Measurements from ENCODE around the gene ZNF554.

ZNF554 gene

GRCh38 chr19:2819540-2820111 is at the start of gene ZNF554:
Gene ZNF554, plus strand, starts transcription at chr19:2819868. Its CDS starts 204 bp downstream, at chr19:2820072.
- peak; percentile 97 for DNase-seq (ENCODE audit: low read depth)
- peak within 1 kb of the TSS; percentile 76 for H3K4me3 ChIP-seq (replicated peaks; ENCODE audit: low read depth, low read length)
- TF ChIP-seq CTCF (IDR thresholded peaks at IDR 0.05; ENCODE audit: low read length, missing control alignments), result peak; percentile 91

- no peak overlapping the region for H3K4me3 ChIP-seq (replicated peaks; ENCODE audit: low read depth, low read length)
- peak; percentile 74 for DNase-seq (ENCODE audit: low read depth)
- TF ChIP-seq CTCF (IDR thresholded peaks at IDR 0.05; ENCODE audit: low read length, missing control alignments), result no peak
Measured at GRCh38 chr19:2770055-2771013, 49.3 kb upstream of the ZNF554 start.

GRCh38 chr19:2771786-2772674 is 47.6 kb upstream of the ZNF554 start:
- no peak for TF ChIP-seq CTCF (IDR thresholded peaks at IDR 0.05; ENCODE audit: low read length, missing control alignments)
- no peak for DNase-seq (ENCODE audit: low read depth)
- no peak overlapping the region for H3K4me3 ChIP-seq (replicated peaks; ENCODE audit: low read depth, low read length)

- no peak for DNase-seq (ENCODE audit: low read depth)
- H3K4me3 ChIP-seq (replicated peaks; ENCODE audit: low read depth, low read length), result no peak overlapping the region
- no peak for TF ChIP-seq CTCF (IDR thresholded peaks at IDR 0.05; ENCODE audit: low read length, missing control alignments)
Measured at GRCh38 chr19:2774083-2774679, 45.5 kb upstream of the ZNF554 start.

- DNase-seq (ENCODE audit: low read depth), result no peak
- TF ChIP-seq CTCF (IDR thresholded peaks at IDR 0.05; ENCODE audit: low read length, missing control alignments), result no peak
- no peak overlapping the region for H3K4me3 ChIP-seq (replicated peaks; ENCODE audit: low read depth, low read length)
Measured at GRCh38 chr19:2774953-2775555, 44.6 kb upstream of the ZNF554 start.

Measured in fibroblast of pulmonary artery (primary cell).